Astrocyte (in vitro differentiated cells and primary cell): ENCODE measurements around the gene SGPL1. TPM values are rescaled to one million over a fixed set of nuclear protein-coding genes. Genes with fewer than 3 reads are reported as not detected.

ENCODE experiments used
- DNase-seq: peaks from one replicate; pipeline ENCODE4 v3.0.0-alpha.2; 2010; ENCODE audit warnings: low read depth
- FAIRE-seq: peaks from 2 replicates; lab custom pipeline; 2011; peaks lifted over from hg19 to GRCh38; lab: Jason Lieb, UNC
- H2AFZ ChIP-seq: 2 replicates; pipeline ENCODE4 v1.6.0; 2012; ENCODE audit warnings: low read depth, low read length, inconsistent platforms
- H3K27ac ChIP-seq: 2 replicates; pipeline ENCODE4 v1.5.1; 2011; ENCODE audit warnings: low read depth, low read length, inconsistent platforms
- H3K27me3 ChIP-seq: 2 replicates; pipeline ENCODE4 v1.6.0; 2011; ENCODE audit warnings: low read length, inconsistent platforms; ENCODE audit not compliant: insufficient read depth
- H3K36me3 ChIP-seq: 2 replicates; pipeline ENCODE4 v1.5.1; 2011; ENCODE audit warnings: low read length, inconsistent platforms; ENCODE audit not compliant: insufficient read depth
- H3K4me1 ChIP-seq: 2 replicates; pipeline ENCODE4 v1.5.1; 2011; ENCODE audit warnings: low read length, inconsistent platforms; ENCODE audit not compliant: insufficient read depth
- H3K4me2 ChIP-seq: 2 replicates; pipeline ENCODE4 v1.6.0; 2012; ENCODE audit warnings: low read length, inconsistent platforms
- H3K4me3 ChIP-seq: 2 replicates; pipeline ENCODE4 v1.5.1; 2011; ENCODE audit warnings: low read depth, mild to moderate bottlenecking, low read length, inconsistent platforms; ENCODE audit not compliant: insufficient read depth
- H3K79me2 ChIP-seq: 2 replicates; pipeline ENCODE4 v1.6.0; 2012; ENCODE audit warnings: mild to moderate bottlenecking, low read length, inconsistent platforms; ENCODE audit not compliant: insufficient read depth
- H3K9ac ChIP-seq: 2 replicates; pipeline ENCODE4 v1.6.0; 2012; ENCODE audit warnings: mild to moderate bottlenecking, low read length, inconsistent platforms
- H3K9me3 ChIP-seq: 2 replicates; pipeline ENCODE4 v1.5.1; 2012; ENCODE audit warnings: low read depth, mild to moderate bottlenecking, low read length, inconsistent platforms; ENCODE audit not compliant: insufficient read depth
- H4K20me1 ChIP-seq: 2 replicates; pipeline ENCODE4 v1.6.0; 2012; ENCODE audit warnings: low read length, inconsistent platforms; ENCODE audit not compliant: insufficient read depth
- H3K27ac Mint-ChIP-seq: one replicate; pipeline ENCODE4 v1.8.0; 2021; ENCODE audit warnings: mild to moderate bottlenecking, mixed read lengths; ENCODE audit not compliant: unreplicated experiment
- H3K27me3 Mint-ChIP-seq: one replicate; pipeline ENCODE4 v1.8.0; 2021; ENCODE audit warnings: low read depth, mixed read lengths; ENCODE audit not compliant: unreplicated experiment
- H3K36me3 Mint-ChIP-seq: one replicate; pipeline ENCODE4 v1.8.0; 2021; ENCODE audit warnings: low read depth, mixed read lengths; ENCODE audit not compliant: unreplicated experiment
- H3K4me1 Mint-ChIP-seq: one replicate; pipeline ENCODE4 v1.8.0; 2021; ENCODE audit warnings: low read depth, mixed read lengths; ENCODE audit not compliant: unreplicated experiment
- H3K4me3 Mint-ChIP-seq: one replicate; pipeline ENCODE4 v1.8.0; 2021; ENCODE audit warnings: mild to moderate bottlenecking, moderate library complexity, mixed read lengths; ENCODE audit not compliant: unreplicated experiment
- H3K9me3 Mint-ChIP-seq: one replicate; pipeline ENCODE4 v1.8.0; 2021; ENCODE audit warnings: mild to moderate bottlenecking, mixed read lengths; ENCODE audit not compliant: unreplicated experiment
- EZH2 ChIP-seq: IDR thresholded peaks from 2 replicates; pipeline ENCODE4 v1.6.1; 2012; ENCODE audit warnings: mild to moderate bottlenecking, low read length, inconsistent platforms; ENCODE audit not compliant: insufficient read depth
- total RNA-seq: library from RNA; stranded (reverse); gene quantifications from 2 replicates; pipeline ENCODE4 v1.2.1, GENCODE V29; 2021
- TF ChIP-seq, protein P1 (sequence below): IDR thresholded peaks from 2 replicates; pipeline ENCODE4 v1.5.1; 2011; ENCODE audit warnings: low read depth, mild to moderate bottlenecking, inconsistent platforms, low read length, moderate library complexity; ENCODE audit not compliant: insufficient read depth

SGPL1 gene
- total RNA-seq, 1 donor from 2014 or later, result 101 TPM

DNA sequence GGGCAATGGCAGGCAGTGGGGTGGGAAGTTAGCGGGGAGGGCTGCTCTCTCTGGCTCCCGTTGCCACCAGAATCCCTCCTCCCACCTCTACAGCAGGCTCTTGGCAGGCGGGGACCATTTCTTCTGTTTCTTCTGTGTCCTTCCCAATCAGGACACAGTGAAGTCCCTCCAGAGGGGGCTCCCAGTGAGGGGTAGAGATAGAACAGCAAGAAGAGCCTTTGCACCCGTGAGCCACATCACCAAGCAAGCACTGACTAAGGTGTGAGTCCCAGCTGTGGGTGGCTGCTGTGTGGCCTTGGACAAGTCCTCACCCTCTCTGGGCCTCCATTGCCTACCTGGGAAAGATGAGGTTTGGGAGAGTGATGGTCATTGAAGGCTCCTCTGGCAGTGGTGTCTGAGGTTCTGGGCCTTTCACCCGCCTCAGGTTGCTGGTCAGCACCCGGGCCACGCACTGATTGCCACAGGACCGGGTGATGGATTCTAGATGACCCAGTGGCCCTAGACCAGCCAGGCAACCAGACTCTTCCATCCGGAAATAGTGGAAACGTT lies 98.6 kb downstream of the SGPL1 start:
- DNase-seq, result no peak
- no peaks in the 10 kb centered on the region for H3K79me2 ChIP-seq
- H3K27ac ChIP-seq, result no peak overlapping the region
- Mint-ChIP-seq H3K27me3 (peaks cover 71% of the 10 kb centered on the region), H3K4me1 (peaks cover 1% of the 10 kb centered on the region), H3K27ac (no peak overlapping the region), H3K36me3 (no peaks in the 10 kb centered on the region), H3K9me3 (no peaks in the 10 kb centered on the region), H3K4me3 (no peak overlapping the region)
- H3K9ac ChIP-seq, result no peak overlapping the region
- H3K36me3 ChIP-seq, result no peaks in the 10 kb centered on the region
- no peak for FAIRE-seq
- peaks cover 41% of the 10 kb centered on the region for H3K27me3 ChIP-seq
- TF ChIP-seq, protein P1, sequence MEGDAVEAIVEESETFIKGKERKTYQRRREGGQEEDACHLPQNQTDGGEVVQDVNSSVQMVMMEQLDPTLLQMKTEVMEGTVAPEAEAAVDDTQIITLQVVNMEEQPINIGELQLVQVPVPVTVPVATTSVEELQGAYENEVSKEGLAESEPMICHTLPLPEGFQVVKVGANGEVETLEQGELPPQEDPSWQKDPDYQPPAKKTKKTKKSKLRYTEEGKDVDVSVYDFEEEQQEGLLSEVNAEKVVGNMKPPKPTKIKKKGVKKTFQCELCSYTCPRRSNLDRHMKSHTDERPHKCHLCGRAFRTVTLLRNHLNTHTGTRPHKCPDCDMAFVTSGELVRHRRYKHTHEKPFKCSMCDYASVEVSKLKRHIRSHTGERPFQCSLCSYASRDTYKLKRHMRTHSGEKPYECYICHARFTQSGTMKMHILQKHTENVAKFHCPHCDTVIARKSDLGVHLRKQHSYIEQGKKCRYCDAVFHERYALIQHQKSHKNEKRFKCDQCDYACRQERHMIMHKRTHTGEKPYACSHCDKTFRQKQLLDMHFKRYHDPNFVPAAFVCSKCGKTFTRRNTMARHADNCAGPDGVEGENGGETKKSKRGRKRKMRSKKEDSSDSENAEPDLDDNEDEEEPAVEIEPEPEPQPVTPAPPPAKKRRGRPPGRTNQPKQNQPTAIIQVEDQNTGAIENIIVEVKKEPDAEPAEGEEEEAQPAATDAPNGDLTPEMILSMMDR, result no peak
- no peak for TF ChIP-seq EZH2
- no peaks in the 10 kb centered on the region for H3K4me1 ChIP-seq
- no peak overlapping the region for H2AFZ ChIP-seq
- no peaks in the 10 kb centered on the region for H4K20me1 ChIP-seq
- no peak overlapping the region for H3K4me3 ChIP-seq
- no peak overlapping the region for H3K4me2 ChIP-seq
- H3K9me3 ChIP-seq, result no peaks in the 10 kb centered on the region

DNA sequence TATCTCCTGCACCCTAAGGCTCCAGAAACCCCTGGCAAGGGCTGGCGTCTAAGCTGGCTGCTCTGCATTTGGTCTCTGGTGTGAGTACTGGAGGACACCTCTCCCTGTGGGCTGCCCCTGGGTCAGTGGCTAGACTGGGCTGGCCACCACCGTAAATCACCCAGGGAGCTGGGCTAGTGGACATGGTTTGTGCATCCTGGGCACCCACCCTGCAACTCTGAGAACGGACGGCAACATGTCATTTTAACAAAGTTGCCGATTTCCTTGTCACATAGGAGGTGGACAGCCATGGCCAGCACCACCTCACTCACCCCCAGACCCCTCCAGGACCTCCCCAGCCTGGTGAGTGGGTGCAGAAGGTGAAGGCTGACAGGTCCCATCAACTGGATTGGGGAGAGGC lies 99.5 kb downstream of the SGPL1 start:
- H3K36me3 ChIP-seq, result no peaks in the 10 kb centered on the region
- H3K4me2 ChIP-seq, result no peak overlapping the region
- no peaks in the 10 kb centered on the region for H3K4me1 ChIP-seq
- no peaks in the 10 kb centered on the region for H3K9me3 Mint-ChIP-seq
- H3K27me3 Mint-ChIP-seq, result peaks cover 74% of the 10 kb centered on the region
- peaks cover 41% of the 10 kb centered on the region for H3K27me3 ChIP-seq
- H3K4me3 ChIP-seq, result no peak overlapping the region
- FAIRE-seq, result no peak
- no peak for TF ChIP-seq EZH2
- TF ChIP-seq, protein P1, result no peak
- no peak overlapping the region for H2AFZ ChIP-seq
- no peak for DNase-seq
- H3K27ac ChIP-seq, result no peak overlapping the region
- H3K9ac ChIP-seq, result no peak overlapping the region
- no peaks in the 10 kb centered on the region for H3K36me3 Mint-ChIP-seq
- no peaks in the 10 kb centered on the region for H4K20me1 ChIP-seq
- peaks cover 1% of the 10 kb centered on the region for H3K4me1 Mint-ChIP-seq
- H3K4me3 Mint-ChIP-seq, result no peak overlapping the region
- H3K79me2 ChIP-seq, result no peaks in the 10 kb centered on the region
- no peak overlapping the region for H3K27ac Mint-ChIP-seq
- H3K9me3 ChIP-seq, result no peaks in the 10 kb centered on the region

DNA sequence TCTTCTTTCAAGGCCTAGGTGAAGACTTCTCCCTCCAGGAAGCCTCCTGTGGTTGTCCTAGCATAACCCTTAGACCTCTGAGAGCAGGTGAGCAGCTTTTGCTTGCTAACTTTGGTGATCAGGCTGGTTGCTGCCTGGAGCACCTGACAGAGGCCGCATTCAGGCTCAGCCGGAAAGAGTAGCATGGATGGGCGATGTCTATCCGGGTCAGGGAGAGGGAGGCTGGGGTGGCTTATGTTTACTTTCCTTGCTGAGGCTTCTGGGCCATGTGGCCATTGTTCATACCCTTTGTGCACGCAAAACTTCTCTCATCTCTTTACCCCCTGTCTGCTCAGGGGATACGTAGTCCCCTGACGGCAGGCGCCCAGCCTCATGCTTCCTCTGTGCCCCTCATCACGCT lies 100.1 kb downstream of the SGPL1 start:
- no peak for DNase-seq
- Mint-ChIP-seq H3K4me1 (peaks cover 1% of the 10 kb centered on the region), H3K36me3 (no peaks in the 10 kb centered on the region), H3K27me3 (peaks cover 71% of the 10 kb centered on the region), H3K4me3 (no peak overlapping the region), H3K9me3 (no peaks in the 10 kb centered on the region), H3K27ac (no peak overlapping the region)
- H2AFZ ChIP-seq, result no peak overlapping the region
- H3K36me3 ChIP-seq, result no peaks in the 10 kb centered on the region
- no peak overlapping the region for H3K4me3 ChIP-seq
- FAIRE-seq, result no peak
- no peak overlapping the region for H3K9ac ChIP-seq
- H3K27ac ChIP-seq, result no peak overlapping the region
- no peaks in the 10 kb centered on the region for H3K79me2 ChIP-seq
- H3K4me1 ChIP-seq, result no peaks in the 10 kb centered on the region
- H3K4me2 ChIP-seq, result no peak overlapping the region
- H3K9me3 ChIP-seq, result no peaks in the 10 kb centered on the region
- H3K27me3 ChIP-seq, result peaks cover 41% of the 10 kb centered on the region
- TF ChIP-seq, protein P1, result no peak
- TF ChIP-seq EZH2, result no peak
- no peaks in the 10 kb centered on the region for H4K20me1 ChIP-seq
